ENCODE data around the gene CLEC2D. TPM values are rescaled to one million over a fixed set of nuclear protein-coding genes. Genes with fewer than 3 reads are reported as not detected.

CLEC2D gene
- total and polyA plus RNA-seq, 10 of the 15 experiments (the other 5 are each of a cell fraction or from before 2014, with no cell fraction given), result 4.6 to 29.8 (median 16.0) TPM

- TF ChIP-seq ZBED1 (IDR thresholded peaks at IDR 0.05; ENCODE audit: borderline replicate concordance) (peak; percentile 83), BACH1 (IDR thresholded peaks at IDR 0.05; ENCODE audit: borderline replicate concordance) (peak; percentile 13; the same call in 1 of the 2 replicates), CBX5 (IDR thresholded peaks at IDR 0.05; ENCODE audit: low read depth) (peak; percentile 18; the same call in 1 of the 2 replicates), NFYA (IDR thresholded peaks at IDR 0.05; ENCODE audit: borderline replicate concordance, low read depth, low read length) (no peak), CEBPB (IDR thresholded peaks at IDR 0.05; ENCODE audit: borderline replicate concordance in 1 of 2, low read depth in 2 of 2, low read length in 2 of 2) (no peak), ATF3 (IDR thresholded peaks at IDR 0.05; ENCODE audit: borderline replicate concordance, extremely low read depth, low read depth, low read length) (no peak), MEF2A (IDR thresholded peaks at IDR 0.05; ENCODE audit: insufficient read depth, low read depth, low read length) (0 out of 2 replicates have a peak, but pooled peaks have one; percentile 37), MAX (IDR thresholded peaks at IDR 0.05; ENCODE audit: low read depth, low read length) (peak; percentile 44; the same call in 1 of the 2 replicates), HDAC2 (IDR thresholded peaks at IDR 0.05) (no peak), SPI1 (IDR thresholded peaks at IDR 0.05; ENCODE audit: borderline replicate concordance, insufficient read depth, low read depth, low read length) (peak; percentile 48; the same call in 1 of the 2 replicates), SMC3 (IDR thresholded peaks at IDR 0.05; ENCODE audit: borderline replicate concordance, low read length) (no peak), TCF7 (IDR thresholded peaks at IDR 0.05; ENCODE audit: borderline replicate concordance) (no peak), IKZF2 (IDR thresholded peaks at IDR 0.05) (peak; percentile 29 to 35)
- TF ChIP-seq, protein P1, sequence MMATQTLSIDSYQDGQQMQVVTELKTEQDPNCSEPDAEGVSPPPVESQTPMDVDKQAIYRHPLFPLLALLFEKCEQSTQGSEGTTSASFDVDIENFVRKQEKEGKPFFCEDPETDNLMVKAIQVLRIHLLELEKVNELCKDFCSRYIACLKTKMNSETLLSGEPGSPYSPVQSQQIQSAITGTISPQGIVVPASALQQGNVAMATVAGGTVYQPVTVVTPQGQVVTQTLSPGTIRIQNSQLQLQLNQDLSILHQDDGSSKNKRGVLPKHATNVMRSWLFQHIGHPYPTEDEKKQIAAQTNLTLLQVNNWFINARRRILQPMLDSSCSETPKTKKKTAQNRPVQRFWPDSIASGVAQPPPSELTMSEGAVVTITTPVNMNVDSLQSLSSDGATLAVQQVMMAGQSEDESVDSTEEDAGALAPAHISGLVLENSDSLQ (IDR thresholded peaks at IDR 0.05), result peak; percentile 39
- TF ChIP-seq, protein P2, sequence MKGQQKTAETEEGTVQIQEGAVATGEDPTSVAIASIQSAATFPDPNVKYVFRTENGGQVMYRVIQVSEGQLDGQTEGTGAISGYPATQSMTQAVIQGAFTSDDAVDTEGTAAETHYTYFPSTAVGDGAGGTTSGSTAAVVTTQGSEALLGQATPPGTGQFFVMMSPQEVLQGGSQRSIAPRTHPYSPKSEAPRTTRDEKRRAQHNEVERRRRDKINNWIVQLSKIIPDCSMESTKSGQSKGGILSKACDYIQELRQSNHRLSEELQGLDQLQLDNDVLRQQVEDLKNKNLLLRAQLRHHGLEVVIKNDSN (IDR thresholded peaks at IDR 0.05; ENCODE audit: borderline replicate concordance, extremely low read length, insufficient read depth, low read depth, low read length), result no peak
- TF ChIP-seq, protein P3, sequence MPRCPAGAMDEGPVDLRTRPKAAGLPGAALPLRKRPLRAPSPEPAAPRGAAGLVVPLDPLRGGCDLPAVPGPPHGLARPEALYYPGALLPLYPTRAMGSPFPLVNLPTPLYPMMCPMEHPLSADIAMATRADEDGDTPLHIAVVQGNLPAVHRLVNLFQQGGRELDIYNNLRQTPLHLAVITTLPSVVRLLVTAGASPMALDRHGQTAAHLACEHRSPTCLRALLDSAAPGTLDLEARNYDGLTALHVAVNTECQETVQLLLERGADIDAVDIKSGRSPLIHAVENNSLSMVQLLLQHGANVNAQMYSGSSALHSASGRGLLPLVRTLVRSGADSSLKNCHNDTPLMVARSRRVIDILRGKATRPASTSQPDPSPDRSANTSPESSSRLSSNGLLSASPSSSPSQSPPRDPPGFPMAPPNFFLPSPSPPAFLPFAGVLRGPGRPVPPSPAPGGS (IDR thresholded peaks at IDR 0.05; ENCODE audit: borderline replicate concordance, insufficient read depth, low read depth, low read length, poor library complexity, severe bottlenecking), result peak; percentile 42
- TF ChIP-seq, protein P4, sequence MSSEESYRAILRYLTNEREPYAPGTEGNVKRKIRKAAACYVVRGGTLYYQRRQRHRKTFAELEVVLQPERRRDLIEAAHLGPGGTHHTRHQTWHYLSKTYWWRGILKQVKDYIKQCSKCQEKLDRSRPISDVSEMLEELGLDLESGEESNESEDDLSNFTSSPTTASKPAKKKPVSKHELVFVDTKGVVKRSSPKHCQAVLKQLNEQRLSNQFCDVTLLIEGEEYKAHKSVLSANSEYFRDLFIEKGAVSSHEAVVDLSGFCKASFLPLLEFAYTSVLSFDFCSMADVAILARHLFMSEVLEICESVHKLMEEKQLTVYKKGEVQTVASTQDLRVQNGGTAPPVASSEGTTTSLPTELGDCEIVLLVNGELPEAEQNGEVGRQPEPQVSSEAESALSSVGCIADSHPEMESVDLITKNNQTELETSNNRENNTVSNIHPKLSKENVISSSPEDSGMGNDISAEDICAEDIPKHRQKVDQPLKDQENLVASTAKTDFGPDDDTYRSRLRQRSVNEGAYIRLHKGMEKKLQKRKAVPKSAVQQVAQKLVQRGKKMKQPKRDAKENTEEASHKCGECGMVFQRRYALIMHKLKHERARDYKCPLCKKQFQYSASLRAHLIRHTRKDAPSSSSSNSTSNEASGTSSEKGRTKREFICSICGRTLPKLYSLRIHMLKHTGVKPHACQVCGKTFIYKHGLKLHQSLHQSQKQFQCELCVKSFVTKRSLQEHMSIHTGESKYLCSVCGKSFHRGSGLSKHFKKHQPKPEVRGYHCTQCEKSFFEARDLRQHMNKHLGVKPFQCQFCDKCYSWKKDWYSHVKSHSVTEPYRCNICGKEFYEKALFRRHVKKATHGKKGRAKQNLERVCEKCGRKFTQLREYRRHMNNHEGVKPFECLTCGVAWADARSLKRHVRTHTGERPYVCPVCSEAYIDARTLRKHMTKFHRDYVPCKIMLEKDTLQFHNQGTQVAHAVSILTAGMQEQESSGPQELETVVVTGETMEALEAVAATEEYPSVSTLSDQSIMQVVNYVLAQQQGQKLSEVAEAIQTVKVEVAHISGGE (CRISPR knock-in tag; IDR thresholded peaks at IDR 0.05), result no peak
Measured at GRCh38 chr12:9647825-9648700, 21.4 kb upstream of the CLEC2D start (continued).

Measured in GM12878 (cell line).